Body of pancreas (tissue), 4 donors: ENCODE data around the gene GM2A. TPM values are rescaled to one million over a fixed set of nuclear protein-coding genes. Genes with fewer than 3 reads are reported as not detected.

Experiments used
- ATAC-seq: fragments of 150-250 bp; one replicate; pipeline ENCODE4 v1.9.1; 2016
- DNase-seq, 4 donors: peaks; one replicate each; pipeline ENCODE4 v3.0.0-alpha.2; 2019
- H3K27ac ChIP-seq, 4 donors: fragments of 200-600 bp; sonication (generic); 1 replicate in 3 of 4; 2 replicates in 1 of 4; pipeline versions ENCODE4 v1.5.1 to v1.6.1; 2016 to 2019; ENCODE audit warnings: mild to moderate bottlenecking in 1 of 4, mixed read lengths in 1 of 4, moderate library complexity in 1 of 4
- H3K27me3 ChIP-seq, 2 donors: fragments of 200-600 bp; sonication (generic); one replicate each; pipeline ENCODE4 v1.6.0; 2016; ENCODE audit warnings: mild to moderate bottlenecking in 1 of 2
- H3K36me3 ChIP-seq, 2 donors: fragments of 200-600 bp; sonication (generic); replicated peaks in 1 of 2; 2 replicates each; pipeline ENCODE4 v1.5.1; 2016; ENCODE audit warnings: low read depth in 2 of 2; ENCODE audit not compliant: insufficient read depth in 1 of 2
- H3K4me1 ChIP-seq: fragments of 200-600 bp; sonication (generic); one replicate; pipeline ENCODE4 v1.6.0; 2016
- H3K4me3 ChIP-seq, 2 donors: fragments of 200-600 bp; sonication (generic); 1 replicate in 1 of 2; 2 replicates in 1 of 2; pipeline ENCODE4 v1.5.1; 2016 to 2019
- H3K9me3 ChIP-seq, 3 donors: fragments of 200-600 bp; sonication (generic); 1 replicate in 2 of 3; 2 replicates in 1 of 3; pipeline ENCODE4 v1.5.1; 2016
- CTCF ChIP-seq, 7 experiments: fragments of 450-650 bp in 4 of 7; fragments of 200-600 bp in 3 of 7; sonication (generic) in 3 of 7; IDR thresholded peaks; one replicate each; pipeline ENCODE4 v1.5.1; 2016 to 2019; ENCODE audit warnings: antibody characterized with exemption in 7 of 7
- POLR2A ChIP-seq, 3 donors: fragments of 450-650 bp; IDR thresholded peaks; one replicate each; pipeline ENCODE4 v1.6.1; 2016; ENCODE audit warnings: antibody characterized with exemption in 3 of 3, mild to moderate bottlenecking in 2 of 3
- WGBS, 2 donors: methylation state at CpG; one replicate each; pipeline ENCODE4 v1.1.5; 2017; 5-methylcytosine and 5-hydroxymethylcytosine counted together
- intact Hi-C: fragments of 100-400 bp; cut with DNase I; formaldehyde crosslinking; loops from one replicate; pipeline ENCODE4 v1.15.1; 2023
- total RNA-seq, 2 donors: library from RNA; depleted of rRNA; stranded (reverse); fragments of >200 nt; gene quantifications; one replicate each; pipeline ENCODE4 v1.1.0, GENCODE V29; 2016

The GM2A gene
- total RNA-seq, 2 donors from 2014 or later, result 8.9 to 17.9 TPM

- 4 to 41% methylated on average over 1 of the region's 1 CpG for WGBS, 2 donors
- intact Hi-C loops, result no loop called here
- Histone ChIP-seq H3K9me3 (no peaks in the 10 kb centered on the region), H3K27ac (no peak overlapping the region), H3K36me3 (no peaks in the 10 kb centered on the region), H3K4me3 (no peak overlapping the region), H3K27me3 (no peaks in the 10 kb centered on the region), H3K4me1 (peaks cover 12% of the 10 kb centered on the region)
- no peak for DNase-seq
- TF ChIP-seq POLR2A (IDR thresholded peaks at IDR 0.05), result no peak
- TF ChIP-seq CTCF (IDR thresholded peaks at IDR 0.05), result no peak
- no peak for ATAC-seq
Observed at GRCh38 chr5:151258816-151259215, 5.8 kb downstream of the GM2A start.

DNA sequence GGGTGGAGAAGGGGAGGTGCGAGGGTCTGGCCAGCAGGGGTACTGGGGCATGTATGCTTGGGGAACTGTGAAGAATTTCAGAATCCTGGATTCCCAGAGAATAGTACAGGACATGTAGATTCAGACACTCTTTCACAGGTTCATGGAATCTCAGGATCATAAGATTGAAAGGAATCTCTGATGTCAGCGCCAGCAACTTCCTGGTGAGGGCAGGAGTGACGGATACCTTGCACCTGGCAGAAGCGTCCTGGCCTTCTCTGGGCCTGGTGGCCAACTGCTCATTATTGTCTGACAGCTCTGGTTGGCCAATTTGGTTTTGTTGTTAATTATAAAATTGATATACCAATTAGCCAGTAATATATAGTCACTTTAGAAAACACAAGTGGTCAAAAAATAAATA, 6.9 kb downstream of the GM2A start:
- WGBS, 2 donors, result 90 to 96% methylated on average over 3 to 4 of the region's 4 CpGs

DNA sequence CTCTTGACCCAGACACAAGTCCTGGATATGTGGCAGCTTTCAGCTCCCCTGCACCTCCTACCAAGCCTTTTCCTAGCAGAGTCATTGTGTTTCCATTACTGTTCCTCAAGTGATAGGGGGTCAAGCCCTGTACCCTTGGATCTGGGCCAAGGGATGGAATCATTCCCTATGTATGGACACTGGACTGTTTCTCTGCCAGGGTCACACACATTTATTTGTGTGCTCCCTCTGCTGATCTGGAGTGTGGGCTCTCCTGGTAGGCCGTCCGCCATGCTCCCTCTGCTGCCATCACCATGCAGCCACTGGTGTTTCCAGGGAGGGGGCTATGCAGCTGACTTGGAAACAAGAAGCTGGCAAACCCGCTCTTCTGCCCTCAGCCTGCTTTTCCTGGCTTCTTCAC, 9.5 kb downstream of the GM2A start:
- Histone ChIP-seq H3K9me3 (no peaks in the 10 kb centered on the region), H3K4me3 (no peak overlapping the region), H3K4me1 (no peaks in the 10 kb centered on the region), H3K27ac (no peak overlapping the region), H3K36me3 (peaks cover 2 to 6% of the 10 kb centered on the region in 2 donors), H3K27me3 (no peaks in the 10 kb centered on the region)
- ATAC-seq (no peak), DNase-seq (no peak)
- intact Hi-C loops, result no loop called here
- TF ChIP-seq CTCF (IDR thresholded peaks at IDR 0.05) (no peak), POLR2A (IDR thresholded peaks at IDR 0.05) (no peak)
- WGBS, 2 donors, result 97 to 98% methylated on average over 3 of the region's 3 CpGs

More for the DNA sequence above, 6.9 kb downstream of the GM2A start:
- no peaks in the 10 kb centered on the region for H3K9me3 ChIP-seq
- intact Hi-C loops, result no loop called here
- H3K4me1 ChIP-seq, result peaks cover 1% of the 10 kb centered on the region
- ATAC-seq, result no peak
- no peak overlapping the region for H3K27ac ChIP-seq
- H3K27me3 ChIP-seq, result no peaks in the 10 kb centered on the region
- H3K36me3 ChIP-seq, result no peaks in the 10 kb centered on the region
- TF ChIP-seq CTCF (IDR thresholded peaks at IDR 0.05) (no peak), POLR2A (IDR thresholded peaks at IDR 0.05) (no peak)
- DNase-seq, result no peak
- H3K4me3 ChIP-seq, result no peak overlapping the region

- no peak overlapping the region for H3K27ac ChIP-seq
- 53 to 80% methylated on average over 1 of the region's 1 CpG for WGBS, 2 donors
Observed at GRCh38 chr5:151264113-151264512, 11.1 kb downstream of the GM2A start.

More at GRCh38 chr5:151264113-151264512, 11.1 kb downstream of the GM2A start:
- intact Hi-C loops, result no loop called here
- H3K9me3 ChIP-seq, result no peaks in the 10 kb centered on the region
- H3K27me3 ChIP-seq, result no peaks in the 10 kb centered on the region
- no peaks in the 10 kb centered on the region for H3K4me1 ChIP-seq
- TF ChIP-seq POLR2A (IDR thresholded peaks at IDR 0.05), result no peak
- TF ChIP-seq CTCF (IDR thresholded peaks at IDR 0.05), result no peak
- ATAC-seq, result no peak
- H3K4me3 ChIP-seq, result no peak overlapping the region
- H3K36me3 ChIP-seq, result peaks cover 2 to 7% of the 10 kb centered on the region in 2 donors
- no peak for DNase-seq
